Measurements from ENCODE around the gene MGMT. TPM values are rescaled to one million over a fixed set of nuclear protein-coding genes. Genes with fewer than 3 reads are reported as not detected.

Gene MGMT
- total and polyA plus RNA-seq, 2 of the 4 experiments (the other 2 are of a cell fraction) = 11.5 to 17.8 TPM

GRCh38 chr10:129531195-129531968 is 64.3 kb downstream of the MGMT start:
- intact Hi-C loops (cut with micrococcal nuclease) (no loop called here), dilution Hi-C loops (cut with HindIII; ENCODE audit: low sequenced_read_pairs, unreplicated experiment) (no loop called here), in situ Hi-C loops (cut with MboI; ENCODE audit: low sequenced_read_pairs) (no loop called here)
- Histone ChIP-seq H3K23ac (ENCODE audit: low read depth, low read length) (no peak overlapping the region), H3K4me1 (ENCODE audit: control insufficient read depth, insufficient read depth, low read length) (peaks cover 14% of the 10 kb centered on the region), H3K4me3 (ENCODE audit: insufficient read depth, low read depth, low read length) (no peak overlapping the region), H3K4me2 (ENCODE audit: low read depth, low read length) (no peak overlapping the region), H3K36me3 (ENCODE audit: control insufficient read depth, insufficient read depth, low read length) (peaks cover 1% of the 10 kb centered on the region; the same call in 1 of the 2 replicates), H3K79me1 (ENCODE audit: low read depth in 1 of 2, low read length in 2 of 2) (peaks cover 6 to 16% of the 10 kb centered on the region in 2 experiments; a peak in 3 of 4 replicates), H2BK5ac (ENCODE audit: low read depth, low read length, poor library complexity, severe bottlenecking) (peak overlapping the region; percentile 12), H2AK9ac (replicated peaks; ENCODE audit: low read depth, low read length, poor library complexity) (peak overlapping the region; percentile 57), H2BK15ac (ENCODE audit: low read depth, low read length) (0 out of 3 replicates have a peak overlapping the region, but pooled peaks have one; percentile 78), H4K8ac (ENCODE audit: low read depth in 2 of 2, low read length in 2 of 2) (no peak overlapping the region; a peak in 1 of 4 replicates), H3K27me3 (ENCODE audit: control insufficient read depth, insufficient read depth, low read length) (no peaks in the 10 kb centered on the region), H4K20me1 (ENCODE audit: insufficient read depth, low read length) (no peaks in the 10 kb centered on the region), H3K18ac (ENCODE audit: low read depth, low read length) (no peak overlapping the region), H3K14ac (replicated peaks; ENCODE audit: low read depth, low read length) (no peak overlapping the region), H3K4ac (ENCODE audit: low read depth, low read length) (peak overlapping the region; percentile 89), H3K27ac (ENCODE audit: insufficient read depth, low read length) (no peak overlapping the region), H3K9ac (ENCODE audit: low read depth, low read length) (no peak overlapping the region), H4K91ac (ENCODE audit: insufficient read depth, low read depth, low read length) (peak overlapping the region; percentile 75), H3K56ac (ENCODE audit: extremely low read depth, insufficient read depth, low read length) (no peak overlapping the region), H2BK20ac (ENCODE audit: low read depth, low read length) (peak overlapping the region; percentile 79), H3K9me1 (ENCODE audit: insufficient read depth, low read length) (0 out of 2 replicates have a peak, but pooled peaks cover 6% of the 10 kb centered on the region), H4K5ac (ENCODE audit: low read depth, low read length) (no peak overlapping the region), H2AK5ac (ENCODE audit: low read depth, low read length) (peak overlapping the region; percentile 84; the same call in 1 of the 2 replicates), H2BK120ac (ENCODE audit: low read depth, low read length) (peak overlapping the region; percentile 84), H2AFZ (replicated peaks; ENCODE audit: low read length, poor library complexity) (peak overlapping the region; percentile 63), H3K9me3 (ENCODE audit: control insufficient read depth, insufficient read depth, low read length) (0 out of 2 replicates have a peak, but pooled peaks cover 2% of the 10 kb centered on the region)
- ChIA-PET POLR2A (ENCODE audit: unreplicated experiment) (no interaction called here), CTCF (no interaction called here)
- DNase-seq (peak; percentile 56), ATAC-seq (ENCODE audit: low read depth) (peak; percentile 85)
- BruUV-seq (replicated peaks) = no TSS peak
- WGBS, 2 experiments (ENCODE audit: extremely low coverage in 2 of 2, insufficient read length in 1 of 2) = 94% methylated on average over 6 of the region's 15 CpGs; no CpG with 5 or more reads in 1 of the 2 experiments
- TF ChIP-seq MAZ (IDR thresholded peaks at IDR 0.05; ENCODE audit: borderline replicate concordance, low read depth, low read length) (no peak), CHD1 (IDR thresholded peaks at IDR 0.05; ENCODE audit: low read depth, low read length) (no peak), FOS (IDR thresholded peaks at IDR 0.05; ENCODE audit: low read depth, low read length) (no peak), ELK1 (IDR thresholded peaks at IDR 0.05; ENCODE audit: borderline replicate concordance, low read depth, low read length) (no peak), RAD21 (IDR thresholded peaks at IDR 0.05; ENCODE audit: low read length) (no peak), MAFK (IDR thresholded peaks at IDR 0.05; ENCODE audit: low read depth, low read length) (no peak), POLR2A (IDR thresholded peaks at IDR 0.05; ENCODE audit: low read depth, low read length) (no peak), RFX5 (IDR thresholded peaks at IDR 0.05; ENCODE audit: low read depth, low read length) (no peak), USF2 (IDR thresholded peaks at IDR 0.05; ENCODE audit: low read depth, low read length) (no peak), SMC3 (IDR thresholded peaks at IDR 0.05; ENCODE audit: low read depth, low read length) (no peak), NFE2L2 (IDR thresholded peaks at IDR 0.05; ENCODE audit: low read depth, low read length) (no peak), BHLHE40 (IDR thresholded peaks at IDR 0.05; ENCODE audit: low read depth, low read length) (no peak), MXI1 (IDR thresholded peaks at IDR 0.05; ENCODE audit: borderline replicate concordance, low read depth, low read length) (no peak), CEBPB (IDR thresholded peaks at IDR 0.05; ENCODE audit: low read depth, low read length) (no peak)
- TF ChIP-seq, protein P1, sequence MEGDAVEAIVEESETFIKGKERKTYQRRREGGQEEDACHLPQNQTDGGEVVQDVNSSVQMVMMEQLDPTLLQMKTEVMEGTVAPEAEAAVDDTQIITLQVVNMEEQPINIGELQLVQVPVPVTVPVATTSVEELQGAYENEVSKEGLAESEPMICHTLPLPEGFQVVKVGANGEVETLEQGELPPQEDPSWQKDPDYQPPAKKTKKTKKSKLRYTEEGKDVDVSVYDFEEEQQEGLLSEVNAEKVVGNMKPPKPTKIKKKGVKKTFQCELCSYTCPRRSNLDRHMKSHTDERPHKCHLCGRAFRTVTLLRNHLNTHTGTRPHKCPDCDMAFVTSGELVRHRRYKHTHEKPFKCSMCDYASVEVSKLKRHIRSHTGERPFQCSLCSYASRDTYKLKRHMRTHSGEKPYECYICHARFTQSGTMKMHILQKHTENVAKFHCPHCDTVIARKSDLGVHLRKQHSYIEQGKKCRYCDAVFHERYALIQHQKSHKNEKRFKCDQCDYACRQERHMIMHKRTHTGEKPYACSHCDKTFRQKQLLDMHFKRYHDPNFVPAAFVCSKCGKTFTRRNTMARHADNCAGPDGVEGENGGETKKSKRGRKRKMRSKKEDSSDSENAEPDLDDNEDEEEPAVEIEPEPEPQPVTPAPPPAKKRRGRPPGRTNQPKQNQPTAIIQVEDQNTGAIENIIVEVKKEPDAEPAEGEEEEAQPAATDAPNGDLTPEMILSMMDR (conservative IDR thresholded peaks at IDR 0.05; ENCODE audit: low read depth, low read length) = no peak

Measured in IMR-90 (cell line).